Dermis blood vessel endothelial cell (primary cell): ENCODE data around the gene KANK4. TPM values are rescaled to one million over a fixed set of nuclear protein-coding genes. Genes with fewer than 3 reads are reported as not detected.
"Not testable (repeated sequence)": the region's sequence is repeated elsewhere in the genome, so short reads cannot be mapped to it uniquely, and the experiment has no call there.

ENCODE experiments used
- DNase-seq: peaks from one replicate; pipeline ENCODE4 v3.0.0; 2010
- total RNA-seq: library from RNA; depleted of rRNA; stranded (reverse); fragments of >200 nt; gene quantifications from 2 replicates; pipeline ENCODE4 v1.2.3, GENCODE V29; 2014

Gene KANK4
- total RNA-seq, 1 donor from 2014 or later: not detected

DNA sequence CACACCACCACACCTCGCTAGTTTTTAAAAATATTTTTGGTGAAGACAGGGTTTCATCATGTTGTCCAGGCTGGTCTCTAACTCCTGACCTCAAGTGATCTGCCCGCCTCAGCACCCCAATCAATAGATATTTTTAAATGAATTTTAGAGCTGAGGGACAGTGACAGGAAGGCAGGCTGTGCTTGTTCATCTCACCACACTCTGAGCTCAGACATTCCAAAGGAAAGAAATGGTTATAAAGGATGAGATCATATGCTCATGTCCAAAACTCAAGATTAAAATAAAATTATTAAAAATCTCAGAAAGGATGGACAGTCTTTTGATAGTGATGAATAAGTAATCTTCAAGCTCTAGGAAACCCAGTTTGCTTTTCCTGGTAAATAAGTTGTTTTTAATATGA is 83.7 kb downstream of the KANK4 start:
- no peak for DNase-seq

DNA sequence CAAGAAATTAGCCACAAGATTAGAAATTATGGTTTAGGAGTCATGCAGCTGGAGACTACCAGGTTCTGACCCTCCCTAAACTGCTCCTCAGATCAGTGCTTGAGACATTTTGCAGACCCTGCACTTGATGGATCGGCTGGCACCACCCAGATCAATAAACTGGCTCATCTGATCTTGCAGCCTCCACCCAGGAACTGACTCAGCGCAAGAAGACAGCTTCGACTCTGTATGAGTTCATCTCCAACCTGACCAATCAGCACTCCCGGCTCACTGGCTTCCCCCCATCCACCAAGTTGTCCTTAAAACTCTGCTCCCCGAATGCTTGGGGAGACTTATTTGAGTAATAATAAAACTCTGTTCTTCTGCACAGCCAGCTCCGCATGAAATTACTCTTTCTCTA is 84.5 kb downstream of the KANK4 start:
- DNase-seq: no peak

DNA sequence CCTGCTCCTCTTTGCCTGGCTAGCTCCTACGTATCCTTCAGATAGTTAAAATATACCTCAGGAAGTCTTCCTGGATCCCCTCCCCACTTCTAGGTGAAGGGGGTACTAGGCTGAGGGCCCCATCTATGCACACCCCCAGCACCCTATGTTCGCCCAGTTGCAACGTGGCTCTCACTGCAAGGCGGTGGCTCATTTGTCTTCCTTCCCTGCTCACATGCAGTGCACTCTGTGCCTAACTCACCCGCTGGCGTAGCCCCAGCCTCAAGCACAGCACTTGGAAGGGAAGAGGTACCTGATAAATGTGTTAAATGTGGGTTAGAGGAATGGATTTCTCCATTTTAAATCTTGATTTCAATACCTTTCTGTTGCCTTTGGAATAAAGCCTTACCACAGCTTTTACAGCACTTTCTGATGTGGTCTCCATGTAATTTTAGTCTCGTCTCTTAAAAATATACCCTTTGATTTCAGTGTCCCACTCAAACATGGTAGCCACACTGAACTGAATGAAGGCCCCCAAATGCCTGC is 85.2 kb downstream of the KANK4 start:
- DNase-seq: no peak

DNA sequence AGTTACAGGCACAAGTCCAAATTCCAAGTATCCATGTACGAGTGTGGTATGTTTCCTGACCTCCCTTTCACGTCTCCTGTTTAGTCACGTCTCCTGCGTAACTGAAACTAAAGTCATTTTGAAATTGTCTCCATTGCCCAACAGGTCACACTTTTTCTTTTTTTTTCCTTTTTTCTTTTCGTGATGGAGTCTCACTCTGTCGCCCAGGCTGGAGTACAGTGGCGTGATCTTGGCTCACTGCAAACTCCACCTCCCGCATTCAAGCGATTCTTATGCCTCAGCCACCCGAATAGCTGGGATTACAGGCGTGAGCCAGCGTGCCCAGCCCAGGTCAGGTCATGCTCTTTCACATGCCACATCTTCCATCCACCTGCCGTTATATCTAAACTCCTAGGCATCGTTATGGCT is 86.4 kb downstream of the KANK4 start:
- no peak for DNase-seq

DNA sequence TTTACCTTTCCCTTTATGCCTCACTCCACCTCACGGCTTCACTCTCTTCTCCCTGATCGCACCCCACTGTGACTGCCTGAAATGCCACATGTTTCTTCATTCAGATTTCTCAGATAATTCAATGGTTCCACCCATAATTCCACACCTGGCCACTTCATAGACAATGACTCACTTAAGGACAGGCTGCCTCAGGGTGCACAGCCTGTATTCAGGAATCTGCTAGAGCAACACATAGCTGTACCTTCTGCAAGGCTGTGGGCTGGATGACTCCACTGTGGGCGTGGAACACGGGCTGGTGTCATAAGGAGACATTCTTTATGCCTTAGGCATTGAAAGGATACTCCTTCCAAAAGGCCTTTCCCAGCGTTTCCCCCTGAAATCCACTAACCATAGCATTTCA is 88.5 kb downstream of the KANK4 start:
- DNase-seq: no peak

DNA sequence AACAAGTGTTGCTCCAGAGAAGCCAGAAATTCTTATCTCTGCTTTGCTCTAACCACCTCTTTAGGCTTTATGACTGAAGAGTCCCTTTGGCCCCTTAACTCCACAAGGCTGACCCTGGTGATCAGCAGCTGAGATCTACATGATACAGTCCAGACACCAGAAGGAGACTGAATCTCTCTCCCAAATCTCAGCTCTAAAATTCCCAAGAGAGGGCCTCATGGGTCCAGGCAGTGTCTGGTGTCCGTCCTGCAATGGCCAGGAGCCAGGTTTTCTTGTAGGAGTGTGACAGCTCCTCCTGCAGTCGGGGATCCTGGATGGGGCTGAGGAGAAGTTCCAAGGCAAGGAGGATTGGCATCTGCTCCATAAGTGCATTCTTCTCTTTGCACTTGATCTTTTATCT is 89.3 kb downstream of the KANK4 start:
- no peak for DNase-seq

DNA sequence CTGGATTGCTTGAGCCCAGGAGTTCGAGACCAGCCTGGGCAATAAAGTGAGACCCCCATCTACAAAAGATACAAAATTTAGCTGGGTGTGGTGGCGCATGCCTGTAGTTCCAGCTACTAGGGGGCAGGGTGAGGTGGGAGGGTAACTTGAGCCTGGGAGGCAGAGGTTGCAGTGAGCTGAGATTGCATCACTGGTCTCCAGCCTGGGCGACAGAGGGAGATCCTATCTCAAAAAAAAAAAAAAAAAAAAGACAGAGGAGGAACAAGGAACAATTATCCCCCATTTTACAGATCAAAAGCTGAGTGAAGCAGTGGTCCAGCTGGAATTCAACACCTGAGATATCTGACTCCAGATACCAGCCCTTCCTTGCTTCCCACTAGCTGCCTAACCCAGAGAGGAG is 89.8 kb downstream of the KANK4 start:
- DNase-seq: no peak

DNA sequence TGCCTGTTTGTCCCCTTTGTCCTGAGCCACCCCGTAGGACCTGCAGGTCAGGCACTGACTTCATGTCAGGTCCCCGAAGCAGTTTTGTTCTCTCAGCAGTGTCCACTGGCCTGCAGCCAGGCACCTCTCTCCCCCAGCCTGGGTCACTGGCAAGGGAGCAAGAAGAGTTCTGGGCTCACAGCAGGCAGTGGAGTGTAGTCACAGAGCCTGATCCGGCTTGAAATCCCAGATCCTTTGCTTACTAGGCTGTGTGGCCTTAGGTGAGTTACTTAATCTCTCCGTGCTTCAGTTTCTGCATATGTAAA is 90.4 kb downstream of the KANK4 start:
- DNase-seq: no peak

DNA sequence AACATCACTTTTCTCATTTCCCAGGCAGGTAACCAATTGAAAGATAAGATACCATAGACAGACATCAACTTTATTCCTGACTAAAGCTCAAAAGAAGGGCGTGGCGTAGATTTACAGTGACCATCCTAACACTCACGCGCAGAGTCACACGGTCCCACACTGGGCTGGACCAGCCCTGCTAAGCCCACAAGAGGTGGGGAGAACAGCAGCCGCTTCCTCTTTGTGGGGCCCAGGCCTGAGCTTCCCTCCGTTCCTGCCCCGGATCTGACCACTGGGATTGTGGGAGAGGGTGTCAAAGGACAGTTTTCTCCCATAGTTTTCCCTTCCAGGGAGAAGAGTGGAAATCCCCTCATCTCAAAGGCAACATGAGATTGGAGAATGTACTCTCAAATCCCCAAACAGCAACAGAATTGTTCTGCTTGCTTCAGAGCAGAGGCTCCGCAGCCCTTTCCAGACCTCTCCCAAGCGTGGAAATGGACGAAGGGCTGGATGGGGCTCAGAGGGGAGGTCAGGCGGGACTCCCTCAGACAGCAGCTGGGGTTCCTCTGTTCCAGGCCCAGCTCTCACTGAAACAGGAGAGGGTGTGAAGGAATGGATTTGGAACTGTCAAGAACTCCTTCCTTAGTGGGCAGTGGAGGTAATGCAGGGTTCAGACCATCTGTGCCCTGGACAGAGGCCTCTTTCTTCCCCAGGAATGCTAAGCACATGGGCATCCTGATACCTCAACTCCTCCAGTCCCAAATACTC is 90.9 kb downstream of the KANK4 start:
- no peak for DNase-seq

DNA sequence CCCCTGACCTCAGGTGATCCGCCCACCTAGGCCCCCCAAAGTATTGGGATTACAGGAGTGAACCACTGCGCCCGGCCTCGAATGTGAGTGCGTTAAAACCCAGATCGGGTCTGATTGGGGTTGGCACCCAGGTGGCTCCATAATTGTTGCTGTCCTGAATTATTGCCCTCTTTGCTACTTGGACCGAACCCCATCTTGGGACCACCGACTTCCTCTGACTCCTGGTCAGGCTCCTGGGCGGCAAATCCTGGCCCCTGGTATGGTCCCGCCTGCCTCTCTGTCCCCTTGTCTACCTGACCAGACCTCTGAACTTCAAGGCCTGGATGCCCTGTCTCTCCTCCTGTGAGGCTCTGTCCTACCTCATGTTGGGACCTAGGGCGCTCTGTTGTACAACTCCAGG is 91.7 kb downstream of the KANK4 start:
- DNase-seq: no peak

DNA sequence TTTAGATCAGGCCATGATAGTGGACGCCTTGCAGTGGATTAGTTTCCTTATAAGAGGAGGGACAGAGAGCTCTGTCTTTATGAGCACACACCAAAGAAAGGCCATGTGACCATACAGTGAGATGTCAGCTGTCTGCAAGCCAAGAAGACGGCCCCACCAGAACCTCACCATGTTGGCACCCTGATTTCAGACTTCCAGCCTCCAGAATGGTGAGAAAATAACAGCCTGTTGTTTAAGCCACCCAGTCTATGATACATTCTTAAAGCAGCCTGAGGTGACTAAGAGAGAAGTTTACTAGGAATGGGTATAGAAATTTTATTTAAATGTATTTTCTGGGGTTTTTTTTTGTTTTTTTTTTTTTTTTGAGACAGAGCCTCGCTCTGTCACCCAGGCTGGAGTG is 95.1 kb downstream of the KANK4 start:
- DNase-seq: no peak

DNA sequence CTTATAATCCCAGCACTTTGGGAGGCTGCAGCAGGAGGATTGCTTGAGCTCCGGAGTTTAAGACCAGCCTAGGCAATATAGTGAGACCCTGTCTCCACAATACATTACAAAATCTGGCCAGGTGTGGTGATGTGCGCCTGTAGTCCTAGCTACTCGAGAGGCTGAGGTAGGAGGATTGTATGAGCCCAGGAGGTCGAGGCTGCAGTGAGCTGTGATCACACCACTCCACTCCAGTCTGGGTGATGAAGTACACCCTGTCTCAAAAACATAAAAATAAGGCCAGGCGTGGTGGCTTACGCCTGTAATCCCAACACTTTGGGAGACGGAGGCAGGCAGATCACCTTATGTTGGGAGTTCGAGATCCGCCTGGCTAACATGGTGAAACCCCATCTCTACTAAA is 96.9 kb downstream of the KANK4 start:
- no peak for DNase-seq

DNA sequence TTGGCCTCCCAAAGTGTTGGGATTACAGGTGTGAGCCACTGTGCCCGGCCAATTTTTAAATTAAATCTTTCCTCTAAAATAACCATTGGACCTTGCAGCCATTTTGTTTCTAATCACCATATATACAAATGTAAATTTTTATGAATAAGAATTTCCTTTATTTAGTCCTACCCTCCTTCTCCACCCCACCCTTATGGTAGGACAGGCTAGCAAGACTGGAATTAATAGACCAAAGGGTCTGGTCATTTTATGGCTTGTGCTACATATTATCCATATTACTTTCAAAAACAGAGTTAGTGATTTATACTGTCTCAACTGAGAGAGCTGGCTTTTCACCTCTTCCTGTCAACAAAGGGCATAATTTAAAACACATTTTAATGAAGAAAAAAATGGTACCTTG is 98.1 kb downstream of the KANK4 start:
- no peak for DNase-seq

DNA sequence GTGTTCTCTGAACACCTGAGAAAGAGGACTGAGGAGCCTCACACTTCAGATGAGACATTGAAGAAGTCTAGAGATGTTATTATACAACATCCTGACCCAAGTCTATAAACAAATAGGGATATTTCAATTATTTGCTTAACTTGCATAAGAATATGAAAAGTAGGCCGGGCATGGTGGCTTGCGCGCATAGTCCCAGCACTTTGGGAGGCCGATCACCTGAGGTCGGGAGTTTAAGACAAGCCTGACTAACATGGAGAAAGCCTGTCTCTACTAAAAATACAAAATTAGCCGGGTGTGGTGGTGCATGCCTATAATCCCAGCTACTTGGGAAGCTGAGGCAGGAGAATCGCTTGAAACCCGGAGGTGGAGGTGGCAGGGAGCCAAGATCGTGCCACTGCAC is 98.8 kb downstream of the KANK4 start:
- not testable (repeated sequence) for DNase-seq

DNA sequence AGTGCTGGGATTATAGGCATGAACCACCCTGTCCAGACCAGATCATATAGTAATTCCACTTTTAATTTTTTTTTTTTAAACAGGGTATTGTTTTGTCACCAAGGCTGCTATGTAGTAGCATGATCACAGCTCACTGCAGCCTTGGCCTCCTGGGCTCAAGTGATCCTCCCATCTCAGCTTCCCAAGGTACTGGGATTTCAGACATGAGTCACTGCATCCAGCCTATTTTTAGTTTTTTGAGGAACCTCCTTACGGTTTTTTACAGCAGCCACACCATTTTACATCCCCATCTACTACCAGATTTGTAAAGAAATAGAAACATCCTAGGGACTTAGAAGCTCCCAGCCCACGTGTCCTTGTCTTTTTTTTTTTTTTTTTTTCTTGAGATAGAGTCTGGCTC is 100.6 kb downstream of the KANK4 start:
- no peak for DNase-seq

DNA sequence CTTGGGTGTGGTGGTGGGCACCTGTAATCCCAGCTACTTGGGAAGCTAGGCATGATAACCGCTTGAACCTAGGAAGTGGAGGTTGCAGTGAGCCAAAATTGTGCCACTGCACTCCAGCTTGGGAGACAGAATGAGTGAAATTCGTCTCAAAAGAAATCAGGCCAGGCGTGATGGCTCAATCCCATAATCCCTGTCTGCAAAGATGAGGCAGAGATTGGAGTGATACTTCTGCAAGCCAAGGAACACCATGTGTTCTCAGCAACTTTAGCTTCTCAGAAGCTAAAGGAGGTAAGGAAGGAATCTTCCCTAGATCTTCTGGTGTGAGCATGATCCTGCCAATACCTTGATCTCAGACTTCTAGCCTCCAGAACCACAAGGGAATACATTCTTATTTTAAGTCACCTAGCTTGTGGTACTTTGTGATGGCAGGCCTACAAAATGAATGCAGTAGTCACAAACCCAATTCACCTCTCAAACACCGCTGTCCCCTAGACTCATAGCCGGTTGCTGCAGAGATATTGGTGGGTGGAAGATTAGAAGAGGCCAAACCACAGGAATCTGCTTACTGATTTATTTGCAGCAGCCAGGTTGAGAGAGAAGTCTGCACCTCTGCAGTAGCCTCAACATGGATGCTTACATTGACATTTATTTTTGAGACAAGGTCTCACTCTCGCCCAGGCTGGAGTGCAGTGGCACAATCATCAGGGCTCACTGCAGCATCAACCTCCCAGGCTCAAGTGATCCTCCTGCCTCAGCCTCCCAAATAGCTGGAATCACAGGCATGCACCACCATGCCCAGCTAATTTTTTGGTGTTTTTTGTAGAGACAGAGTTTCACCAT is 105.9 kb downstream of the KANK4 start:
- DNase-seq: no peak

DNA sequence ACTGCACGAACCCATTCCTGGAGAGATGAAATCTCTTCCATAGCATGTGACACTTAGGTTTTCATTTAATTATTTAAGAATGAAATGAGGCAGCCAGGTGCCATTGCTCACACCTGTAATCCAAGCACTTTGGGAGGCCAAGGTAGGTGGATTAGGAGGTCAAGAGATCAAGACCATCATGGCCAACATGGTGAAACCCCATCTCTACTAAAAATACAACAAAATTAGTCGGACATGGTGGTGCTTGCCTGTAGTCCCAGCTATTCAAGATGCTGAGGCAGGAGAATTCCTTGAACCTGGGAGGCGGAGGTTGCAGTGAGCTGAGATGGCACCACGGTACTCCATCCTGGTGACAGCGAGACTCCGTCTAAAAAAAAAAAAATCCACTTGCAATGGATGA is 106.8 kb downstream of the KANK4 start:
- DNase-seq: no peak

DNA sequence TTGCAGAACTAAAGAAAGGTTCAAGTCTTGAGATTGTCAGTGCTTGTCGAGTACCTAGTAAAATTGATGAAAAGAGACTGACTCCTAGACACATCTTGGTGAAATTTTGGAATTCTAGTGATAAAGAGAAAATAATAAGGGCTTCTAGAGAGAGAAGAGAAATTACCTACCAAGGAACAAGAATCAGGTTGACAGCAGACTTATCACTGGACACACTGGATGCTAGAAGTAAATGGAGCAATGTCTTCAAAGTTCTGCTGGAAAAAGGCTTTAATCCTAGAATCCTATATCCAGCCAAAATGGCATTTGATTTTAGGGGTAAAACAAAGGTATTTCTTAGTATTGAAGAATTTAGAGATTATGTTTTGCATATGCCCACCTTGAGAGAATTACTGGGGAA is 108.3 kb downstream of the KANK4 start:
- no peak for DNase-seq

DNA sequence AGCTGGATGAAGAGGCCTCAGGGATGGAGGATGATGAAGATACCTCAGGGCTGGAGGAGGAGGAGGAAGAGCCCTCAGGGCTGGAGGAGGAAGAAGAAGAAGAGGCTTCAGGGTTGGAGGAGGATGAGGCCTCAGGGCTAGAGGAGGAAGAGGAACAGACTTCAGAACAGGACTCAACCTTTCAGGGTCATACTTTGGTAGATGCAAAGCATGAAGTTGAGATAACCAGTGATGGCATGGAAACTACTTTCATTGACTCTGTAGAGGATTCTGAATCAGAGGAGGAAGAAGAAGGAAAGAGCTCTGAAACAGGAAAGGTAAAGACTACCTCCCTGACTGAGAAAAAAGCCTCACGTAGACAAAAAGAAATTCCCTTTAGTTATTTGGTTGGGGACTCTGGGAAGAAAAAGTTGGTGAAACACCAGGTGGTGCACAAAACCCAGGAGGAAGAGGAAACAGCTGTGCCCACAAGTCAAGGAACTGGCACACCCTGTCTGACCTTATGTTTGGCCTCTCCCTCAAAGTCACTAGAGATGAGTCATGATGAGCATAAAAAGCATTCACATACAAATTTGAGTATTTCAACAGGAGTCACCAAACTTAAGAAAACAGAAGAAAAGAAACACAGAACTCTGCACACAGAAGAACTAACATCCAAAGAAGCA is 109.2 kb downstream of the KANK4 start:
- no peak for DNase-seq

DNA sequence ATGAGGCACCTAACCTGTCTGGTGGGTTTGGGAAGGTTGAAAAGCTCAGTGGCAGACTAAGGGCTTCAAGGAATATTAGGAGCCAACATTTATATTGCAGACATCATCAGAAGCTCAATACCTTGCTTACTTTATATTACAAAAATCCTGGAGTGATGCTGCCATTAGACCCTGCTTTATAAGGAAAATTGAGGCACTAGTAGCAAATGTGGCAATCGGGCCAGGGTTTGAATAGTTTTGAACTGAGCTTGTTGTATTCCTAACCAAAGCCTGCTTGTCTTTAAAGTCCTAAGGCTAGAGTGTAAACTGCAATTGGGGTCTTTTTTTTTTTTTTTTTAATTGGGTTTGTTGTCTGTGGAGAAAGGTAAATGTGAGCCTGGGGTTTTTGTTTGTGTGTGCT is 110.3 kb downstream of the KANK4 start:
- DNase-seq: no peak

DNA sequence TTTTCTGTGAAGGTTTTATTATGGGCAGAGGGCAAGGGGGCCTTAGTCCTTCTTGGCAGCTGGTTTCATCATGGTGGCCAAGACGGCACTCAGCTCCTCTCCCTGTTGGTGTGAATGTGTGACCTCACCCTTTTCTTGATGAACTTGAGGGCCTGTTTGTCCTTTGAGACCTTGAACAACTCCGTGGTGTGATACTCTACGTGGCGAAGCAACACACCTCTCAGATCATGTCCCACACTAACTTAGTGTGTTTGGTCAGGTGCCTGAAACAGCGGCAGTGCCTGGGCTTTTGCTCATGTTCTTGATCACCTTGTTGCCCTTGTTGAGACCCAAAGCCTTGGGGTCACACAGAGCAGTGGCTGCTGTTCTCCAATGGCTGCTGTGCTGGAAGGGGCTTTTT is 111.1 kb downstream of the KANK4 start:
- no peak for DNase-seq

DNA sequence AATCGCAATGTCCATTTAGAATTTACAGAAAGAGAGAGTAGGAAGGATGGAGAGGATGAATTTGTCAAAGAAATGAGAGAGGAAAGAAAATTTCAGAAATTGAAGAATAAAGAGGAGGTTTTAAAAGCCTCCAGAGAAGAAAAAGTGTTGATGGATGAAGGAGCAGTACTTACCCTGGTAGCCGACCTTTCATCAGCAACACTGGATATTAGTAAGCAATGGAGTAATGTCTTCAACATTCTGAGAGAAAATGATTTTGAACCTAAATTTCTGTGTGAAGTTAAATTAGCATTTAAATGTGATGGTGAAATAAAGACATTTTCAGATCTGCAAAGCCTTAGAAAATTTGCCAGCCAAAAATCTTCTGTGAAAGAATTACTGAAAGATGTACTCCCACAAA is 112.0 kb downstream of the KANK4 start:
- DNase-seq: no peak

DNA sequence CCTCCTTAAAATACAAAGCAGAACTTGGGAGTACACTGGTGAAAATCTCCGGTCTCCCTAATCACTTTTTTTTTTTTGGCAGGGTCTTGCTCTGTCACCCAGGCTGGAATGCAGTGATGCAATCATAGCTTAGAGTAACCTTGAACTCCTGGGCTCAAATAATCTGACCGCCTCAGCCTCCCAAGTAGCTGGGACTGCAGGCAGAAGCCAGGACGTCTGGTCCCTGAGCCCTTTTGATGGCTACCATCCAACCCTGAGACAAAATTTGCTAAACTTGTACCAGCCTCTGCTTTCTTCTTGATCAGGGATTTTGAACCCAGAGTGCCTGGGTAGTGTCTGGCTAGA is 120.5 kb downstream of the KANK4 start:
- no peak for DNase-seq
